H9 (cell line): ENCODE data around the gene CACNG6. TPM values are rescaled to one million over a fixed set of nuclear protein-coding genes. Genes with fewer than 3 reads are reported as not detected.

Experiments used
- DNase-seq: peaks from one replicate; pipeline ENCODE4 v3.0.0-alpha.2; 2017
- H2AFZ ChIP-seq: one replicate; pipeline ENCODE4 v1.6.1; 2013; ENCODE audit warnings: mild to moderate bottlenecking, low read length, control low read depth, moderate library complexity
- H2AK5ac ChIP-seq: 2 replicates; pipeline ENCODE4 v1.6.1; 2013; ENCODE audit warnings: low read length, control low read depth, mixed read lengths; ENCODE audit not compliant: insufficient read length
- H2BK120ac ChIP-seq: one replicate; pipeline ENCODE4 v1.6.1; 2013; ENCODE audit warnings: low read depth, mild to moderate bottlenecking, low read length, control low read depth, inconsistent platforms; ENCODE audit not compliant: poor library complexity, severe bottlenecking
- H2BK12ac ChIP-seq: 2 replicates; pipeline ENCODE4 v1.6.1; 2013; ENCODE audit warnings: low read length, control low read depth, mixed read lengths, low read depth; ENCODE audit not compliant: insufficient read length
- H2BK15ac ChIP-seq: 2 replicates; pipeline ENCODE4 v1.6.1; 2013; ENCODE audit warnings: low read depth, low read length, control low read depth
- H2BK20ac ChIP-seq: one replicate; pipeline ENCODE4 v1.6.1; 2013; ENCODE audit warnings: low read depth, mild to moderate bottlenecking, low read length, control low read depth, inconsistent platforms; ENCODE audit not compliant: poor library complexity, severe bottlenecking
- H2BK5ac ChIP-seq: 2 replicates; pipeline ENCODE4 v1.6.1; 2013; ENCODE audit warnings: low read length, control low read depth, mixed read lengths; ENCODE audit not compliant: insufficient read length
- H3K14ac ChIP-seq: 2 replicates; pipeline ENCODE4 v1.6.1; 2013; ENCODE audit warnings: low read length, control low read depth; ENCODE audit not compliant: insufficient read depth
- H3K18ac ChIP-seq: 2 replicates; pipeline ENCODE4 v1.6.1; 2013; ENCODE audit warnings: low read depth, mild to moderate bottlenecking, mixed read lengths, low read length, control low read depth; ENCODE audit not compliant: insufficient read length
- H3K23ac ChIP-seq: 2 replicates; pipeline ENCODE4 v1.6.1; 2013; ENCODE audit warnings: low read length, control low read depth, mixed read lengths, low read depth; ENCODE audit not compliant: insufficient read length
- H3K23me2 ChIP-seq: 2 replicates; pipeline ENCODE4 v1.6.1; 2013; ENCODE audit warnings: low read depth, mild to moderate bottlenecking, mixed read lengths, low read length, control low read depth; ENCODE audit not compliant: insufficient read length, poor library complexity, severe bottlenecking
- H3K27ac ChIP-seq: 2 replicates; pipeline ENCODE4 v1.5.1; 2013; ENCODE audit warnings: low read length, control low read depth, mixed read lengths, low read depth; ENCODE audit not compliant: insufficient read length
- H3K27me3 ChIP-seq: 2 replicates; pipeline ENCODE4 v1.6.1; 2013; ENCODE audit warnings: low read length, control low read depth, inconsistent platforms; ENCODE audit not compliant: insufficient read depth
- H3K4ac ChIP-seq: 2 replicates; pipeline ENCODE4 v1.6.1; 2013; ENCODE audit warnings: low read depth, mild to moderate bottlenecking, control low read depth, inconsistent platforms, low read length, moderate library complexity
- H3K4me1 ChIP-seq: 2 replicates; pipeline ENCODE4 v1.6.1; 2013; ENCODE audit warnings: low read length, control low read depth, inconsistent platforms; ENCODE audit not compliant: insufficient read depth
- H3K4me2 ChIP-seq: 2 replicates; pipeline ENCODE4 v1.6.1; 2013; ENCODE audit warnings: low read length, control low read depth, mixed read lengths; ENCODE audit not compliant: insufficient read length, insufficient read depth
- H3K56ac ChIP-seq: 2 replicates; pipeline ENCODE4 v1.6.1; 2013; ENCODE audit warnings: low read depth, mild to moderate bottlenecking, mixed read lengths, low read length, control low read depth; ENCODE audit not compliant: insufficient read length
- H3K79me1 ChIP-seq: 2 replicates; pipeline ENCODE4 v1.6.1; 2013; ENCODE audit warnings: low read depth, mild to moderate bottlenecking, moderate library complexity, low read length, control low read depth, inconsistent platforms; ENCODE audit not compliant: insufficient read depth, poor library complexity, severe bottlenecking
- H3K79me2 ChIP-seq: 2 replicates; pipeline ENCODE4 v1.6.1; 2013; ENCODE audit warnings: low read length, control low read depth, inconsistent platforms; ENCODE audit not compliant: insufficient read depth
- H3K9ac ChIP-seq: 2 replicates; pipeline ENCODE4 v1.6.1; 2013; ENCODE audit warnings: low read length, control low read depth, mixed read lengths; ENCODE audit not compliant: insufficient read length; ENCODE audit errors: extremely low read depth
- H3K9me3 ChIP-seq: one replicate; pipeline ENCODE4 v1.6.1; 2013; ENCODE audit warnings: low read depth, low read length, inconsistent platforms; ENCODE audit not compliant: control insufficient read depth
- H3T11ph ChIP-seq: one replicate; pipeline ENCODE4 v1.6.1; 2013; ENCODE audit warnings: mild to moderate bottlenecking, low read length, control low read depth, inconsistent platforms
- H4K20me1 ChIP-seq: one replicate; pipeline ENCODE4 v1.6.1; 2013; ENCODE audit not compliant: control insufficient read depth, insufficient read length, insufficient read depth
- H4K5ac ChIP-seq: 2 replicates; pipeline ENCODE4 v1.6.1; 2013; ENCODE audit warnings: low read depth, mild to moderate bottlenecking, mixed read lengths, low read length, control low read depth; ENCODE audit not compliant: insufficient read length
- H4K8ac ChIP-seq: replicated peaks from 2 replicates; pipeline ENCODE4 v1.6.1; 2013; ENCODE audit warnings: low read length, control low read depth, mixed read lengths, low read depth; ENCODE audit not compliant: insufficient read length
- H4K91ac ChIP-seq: 2 replicates; pipeline ENCODE4 v1.6.1; 2013; ENCODE audit warnings: low read depth, mild to moderate bottlenecking, moderate library complexity, mixed read lengths, low read length, control low read depth; ENCODE audit not compliant: insufficient read length
- H3K27ac Mint-ChIP-seq, 3 experiments: 2 replicates in 2 of 3; 3 replicates in 1 of 3; pipeline ENCODE4 v1.8.0; 2020 to 2021; ENCODE audit warnings: mixed read lengths in 3 of 3, mild to moderate bottlenecking in 1 of 3, moderate library complexity in 1 of 3
- H3K27me3 Mint-ChIP-seq: 2 replicates; pipeline ENCODE4 v1.8.0; 2021; ENCODE audit warnings: low read depth, mild to moderate bottlenecking, moderate library complexity, mixed read lengths
- H3K36me3 Mint-ChIP-seq, 3 experiments: 2 replicates in 2 of 3; 3 replicates in 1 of 3; pipeline ENCODE4 v1.8.0; 2020 to 2021; ENCODE audit warnings: low read depth in 3 of 3, mixed read lengths in 3 of 3; ENCODE audit not compliant: insufficient read depth in 1 of 3
- H3K4me1 Mint-ChIP-seq, 2 experiments: 2 replicates each; pipeline ENCODE4 v1.8.0; 2020; ENCODE audit warnings: mixed read lengths in 2 of 2
- H3K4me3 Mint-ChIP-seq, 2 experiments: 2 replicates in 1 of 2; 3 replicates in 1 of 2; pipeline ENCODE4 v1.8.0; 2020 to 2021; ENCODE audit warnings: mild to moderate bottlenecking in 2 of 2, mixed read lengths in 2 of 2, moderate library complexity in 1 of 2
- H3K9me3 Mint-ChIP-seq, 2 experiments: 2 replicates in 1 of 2; 3 replicates in 1 of 2; pipeline ENCODE4 v1.8.0; 2020; ENCODE audit warnings: mild to moderate bottlenecking in 2 of 2, mixed read lengths in 2 of 2, moderate library complexity in 1 of 2
- WGBS: extraction: QIAGEN DNeasy Blood & Tissue Kit; methylation state at CpG from one replicate; pipeline ENCODE4 v1.1.7; 2013; ENCODE audit warnings: missing lambda C conversion rate, low lambda C conversion rate, mixed read lengths; ENCODE audit not compliant: insufficient read length; ENCODE audit errors: extremely low coverage; 5-methylcytosine and 5-hydroxymethylcytosine counted together
- total RNA-seq: library from RNA; stranded (reverse); gene quantifications from 2 replicates; pipeline ENCODE4 v1.2.1, GENCODE V29; 2021
- TF ChIP-seq, protein P1 (sequence below): fragments of 200-600 bp; sonication (generic); conservative IDR thresholded peaks from 3 replicates; pipeline ENCODE4 v1.8.0; 2021; ENCODE audit warnings: antibody characterized with exemption, mild to moderate bottlenecking

CACNG6 gene
- total RNA-seq, 1 experiment from 2014 or later = 1.6 TPM

DNA sequence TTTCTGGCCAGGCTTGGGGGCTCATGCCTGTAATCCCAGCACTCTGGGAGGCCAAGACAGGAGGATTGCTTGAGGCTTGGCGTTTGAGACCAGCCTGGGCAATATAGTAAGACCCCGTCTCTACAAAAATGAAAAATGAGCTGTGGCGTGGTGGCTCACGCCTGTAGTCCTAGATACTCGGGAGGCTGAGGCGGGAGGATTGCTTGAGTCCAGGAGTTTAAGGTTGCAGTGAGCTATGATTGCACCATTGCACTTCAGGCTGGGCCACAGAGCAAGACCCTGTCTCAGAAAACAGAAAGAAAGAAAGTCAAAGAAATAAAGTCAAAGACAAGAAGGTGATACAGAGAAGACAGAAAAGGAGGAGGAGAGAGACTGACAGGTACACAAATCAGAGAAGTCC is 2.5 kb upstream of the CACNG6 start:
- Histone ChIP-seq H3K23ac (no peak overlapping the region), H2AK5ac (no peak overlapping the region), H3T11ph (no peak overlapping the region), H2BK5ac (no peak overlapping the region), H4K5ac (no peak overlapping the region), H3K4ac (no peak overlapping the region), H4K91ac (no peak overlapping the region), H4K20me1 (no peaks in the 10 kb centered on the region), H2BK15ac (no peak overlapping the region), H4K8ac (no peak overlapping the region), H2BK120ac (no peak overlapping the region), H3K18ac (no peak overlapping the region), H3K27me3 (no peaks in the 10 kb centered on the region), H2AFZ (no peak overlapping the region), H3K9me3 (no peaks in the 10 kb centered on the region), H3K4me2 (no peak overlapping the region), H3K79me1 (no peaks in the 10 kb centered on the region), H3K27ac (no peak overlapping the region), H3K9ac (no peak overlapping the region), H3K79me2 (no peaks in the 10 kb centered on the region), H3K23me2 (peaks cover 5% of the 10 kb centered on the region), H3K56ac (no peak overlapping the region), H3K4me1 (no peaks in the 10 kb centered on the region), H2BK12ac (no peak overlapping the region), H3K14ac (no peak overlapping the region), H2BK20ac (no peak overlapping the region)
- Mint-ChIP-seq H3K9me3 (no peaks in the 10 kb centered on the region; a peak in 1 of 5 replicates), H3K4me1 (peaks cover 4 to 19% of the 10 kb centered on the region in 2 experiments), H3K4me3 (peak overlapping the region in 1 of 2 experiments; percentile 5; a peak in 1 of 5 replicates), H3K27me3 (peaks cover 21% of the 10 kb centered on the region), H3K27ac (no peak overlapping the region; a peak in 1 of 7 replicates), H3K36me3 (no peaks in the 10 kb centered on the region)
- no peak for DNase-seq
- TF ChIP-seq, protein P1, sequence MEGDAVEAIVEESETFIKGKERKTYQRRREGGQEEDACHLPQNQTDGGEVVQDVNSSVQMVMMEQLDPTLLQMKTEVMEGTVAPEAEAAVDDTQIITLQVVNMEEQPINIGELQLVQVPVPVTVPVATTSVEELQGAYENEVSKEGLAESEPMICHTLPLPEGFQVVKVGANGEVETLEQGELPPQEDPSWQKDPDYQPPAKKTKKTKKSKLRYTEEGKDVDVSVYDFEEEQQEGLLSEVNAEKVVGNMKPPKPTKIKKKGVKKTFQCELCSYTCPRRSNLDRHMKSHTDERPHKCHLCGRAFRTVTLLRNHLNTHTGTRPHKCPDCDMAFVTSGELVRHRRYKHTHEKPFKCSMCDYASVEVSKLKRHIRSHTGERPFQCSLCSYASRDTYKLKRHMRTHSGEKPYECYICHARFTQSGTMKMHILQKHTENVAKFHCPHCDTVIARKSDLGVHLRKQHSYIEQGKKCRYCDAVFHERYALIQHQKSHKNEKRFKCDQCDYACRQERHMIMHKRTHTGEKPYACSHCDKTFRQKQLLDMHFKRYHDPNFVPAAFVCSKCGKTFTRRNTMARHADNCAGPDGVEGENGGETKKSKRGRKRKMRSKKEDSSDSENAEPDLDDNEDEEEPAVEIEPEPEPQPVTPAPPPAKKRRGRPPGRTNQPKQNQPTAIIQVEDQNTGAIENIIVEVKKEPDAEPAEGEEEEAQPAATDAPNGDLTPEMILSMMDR = no peak
- WGBS = no CpG with 5 or more reads among the region's 6 CpGs
